ENCODE results near the gene OR1C1.

The OR1C1 gene

DNA sequence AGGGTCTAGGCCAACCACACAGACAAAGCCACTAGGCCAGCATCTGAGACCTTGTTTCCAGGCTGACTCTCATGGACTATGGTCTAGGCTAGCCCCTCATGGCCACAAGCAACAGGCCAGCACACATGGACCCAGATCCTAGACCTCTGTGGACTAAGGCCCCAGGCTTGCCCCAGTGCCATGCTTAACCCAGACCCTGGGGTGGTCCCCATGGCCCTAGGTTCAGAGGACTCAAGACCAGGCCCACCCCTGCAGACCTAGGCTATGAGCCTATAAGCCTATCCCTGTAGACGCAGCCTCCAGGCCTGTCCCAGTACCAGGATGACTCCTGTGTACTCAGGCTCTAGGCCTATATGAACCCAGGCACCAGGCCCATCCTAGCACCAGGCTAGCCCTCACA lies 10.5 kb downstream of the OR1C1 start:
- Histone ChIP-seq H2AK5ac (ENCODE audit: low read length, severe bottlenecking) (no peak overlapping the region), H3K9me3 (ENCODE audit: control insufficient read depth, low read length) (peaks cover 40% of the 10 kb centered on the region), H2BK12ac (ENCODE audit: low read length in 2 of 2) (no peak overlapping the region), H3K27me3 (ENCODE audit: control insufficient read depth in 1 of 2, insufficient read depth in 1 of 2, low read length in 2 of 2) (no peaks in the 10 kb centered on the region), H3K14ac (ENCODE audit: low read length in 2 of 2) (no peak overlapping the region), H4K8ac (ENCODE audit: low read length) (no peak overlapping the region), H2BK15ac (ENCODE audit: low read depth, poor library complexity, severe bottlenecking) (no peak overlapping the region), H3K4me1 (ENCODE audit: control insufficient read depth, insufficient read depth, low read depth, low read length) (no peaks in the 10 kb centered on the region), H3K9ac (ENCODE audit: low read length) (no peak overlapping the region), H2BK120ac (ENCODE audit: low read depth, low read length) (no peak overlapping the region), H3K18ac (ENCODE audit: low read depth in 1 of 2, low read length in 2 of 2) (no peak overlapping the region), H2AFZ (ENCODE audit: low read depth, low read length) (no peak overlapping the region), H3K36me3 (ENCODE audit: control insufficient read depth in 1 of 2, insufficient read depth in 2 of 2, low read depth in 1 of 2, low read length in 2 of 2) (no peaks in the 10 kb centered on the region), H3K4me3 (ENCODE audit: insufficient read depth in 1 of 2, low read depth in 1 of 2, low read length in 2 of 2) (no peak overlapping the region), H3K4ac (ENCODE audit: low read depth in 1 of 2, low read length in 2 of 2) (no peak overlapping the region), H4K91ac (ENCODE audit: low read length) (no peak overlapping the region), H3K79me1 (replicated peaks; ENCODE audit: low read length, poor library complexity, severe bottlenecking) (no peaks in the 10 kb centered on the region), H3K4me2 (ENCODE audit: low read length, poor library complexity, severe bottlenecking) (no peak overlapping the region), H3K27ac (ENCODE audit: low read length, poor library complexity, severe bottlenecking) (no peak overlapping the region), H3K23ac (ENCODE audit: low read length in 2 of 2) (no peak overlapping the region), H2BK5ac (ENCODE audit: low read depth, low read length, poor library complexity, severe bottlenecking) (no peak overlapping the region)
- WGBS: 69% methylated on average over 1 of the region's 1 CpG
- no peak for DNase-seq

DNA sequence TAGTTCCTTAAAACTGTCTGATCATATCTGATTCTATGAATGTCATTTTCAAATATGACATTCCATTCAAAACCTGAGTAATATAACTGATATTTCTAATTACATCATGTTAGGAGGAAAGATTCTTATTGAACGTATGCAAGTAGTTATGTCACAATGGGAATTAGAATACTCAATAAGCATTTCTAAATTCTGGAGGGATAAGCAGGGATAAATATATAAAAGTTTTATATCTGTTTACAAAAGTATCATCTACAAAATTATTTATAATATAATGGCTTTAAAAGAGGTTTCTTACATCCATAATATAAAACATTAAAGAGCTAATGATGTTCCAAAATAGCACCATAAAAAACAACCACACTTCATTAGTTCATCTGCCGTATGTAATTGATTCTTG lies 12.3 kb downstream of the OR1C1 start, which contains the start of gene OR14A2:
TSS of gene OR14A2 (minus strand) at position 101 of the 400 bp plus-strand sequence.
- no peak within 1 kb of the TSS for H2BK12ac ChIP-seq (ENCODE audit: low read length in 2 of 2)
- H3K36me3 ChIP-seq (ENCODE audit: control insufficient read depth in 1 of 2, insufficient read depth in 2 of 2, low read depth in 1 of 2, low read length in 2 of 2): no peaks in the 10 kb centered on the region
- no peak within 1 kb of the TSS for H3K9ac ChIP-seq (ENCODE audit: low read length)
- H3K9me3 ChIP-seq (ENCODE audit: control insufficient read depth, low read length): peaks cover 47% of the 10 kb centered on the region
- H3K4me1 ChIP-seq (ENCODE audit: control insufficient read depth, insufficient read depth, low read depth, low read length): peaks cover 2% of the 10 kb centered on the region
- peak within 1 kb of the TSS; percentile 79 for H3K27ac ChIP-seq (ENCODE audit: low read length, poor library complexity, severe bottlenecking)
- no peak within 1 kb of the TSS for H2BK120ac ChIP-seq (ENCODE audit: low read depth, low read length)
- H2AK5ac ChIP-seq (ENCODE audit: low read length, severe bottlenecking): no peak within 1 kb of the TSS
- no peak within 1 kb of the TSS for H3K23ac ChIP-seq (ENCODE audit: low read length in 2 of 2)
- no peaks in the 10 kb centered on the region for H3K27me3 ChIP-seq (ENCODE audit: control insufficient read depth in 1 of 2, insufficient read depth in 1 of 2, low read length in 2 of 2)
- H2BK5ac ChIP-seq (ENCODE audit: low read depth, low read length, poor library complexity, severe bottlenecking): no peak within 1 kb of the TSS
- H3K4ac ChIP-seq (ENCODE audit: low read depth in 1 of 2, low read length in 2 of 2): no peak within 1 kb of the TSS
- H3K14ac ChIP-seq (ENCODE audit: low read length in 2 of 2): no peak within 1 kb of the TSS
- no peak within 1 kb of the TSS for H2AFZ ChIP-seq (ENCODE audit: low read depth, low read length)
- no peak within 1 kb of the TSS for H4K8ac ChIP-seq (ENCODE audit: low read length)
- H3K4me3 ChIP-seq (ENCODE audit: insufficient read depth in 1 of 2, low read depth in 1 of 2, low read length in 2 of 2): no peak within 1 kb of the TSS
- H2BK15ac ChIP-seq (ENCODE audit: low read depth, poor library complexity, severe bottlenecking): no peak within 1 kb of the TSS
- H3K79me1 ChIP-seq (replicated peaks; ENCODE audit: low read length, poor library complexity, severe bottlenecking): no peaks in the 10 kb centered on the region
- DNase-seq: no peak
- no peak within 1 kb of the TSS for H3K18ac ChIP-seq (ENCODE audit: low read depth in 1 of 2, low read length in 2 of 2)
- no peak within 1 kb of the TSS for H3K4me2 ChIP-seq (ENCODE audit: low read length, poor library complexity, severe bottlenecking)
- no peak within 1 kb of the TSS for H4K91ac ChIP-seq (ENCODE audit: low read length)
- WGBS: 100% methylated on average over 1 of the region's 2 CpGs

DNA sequence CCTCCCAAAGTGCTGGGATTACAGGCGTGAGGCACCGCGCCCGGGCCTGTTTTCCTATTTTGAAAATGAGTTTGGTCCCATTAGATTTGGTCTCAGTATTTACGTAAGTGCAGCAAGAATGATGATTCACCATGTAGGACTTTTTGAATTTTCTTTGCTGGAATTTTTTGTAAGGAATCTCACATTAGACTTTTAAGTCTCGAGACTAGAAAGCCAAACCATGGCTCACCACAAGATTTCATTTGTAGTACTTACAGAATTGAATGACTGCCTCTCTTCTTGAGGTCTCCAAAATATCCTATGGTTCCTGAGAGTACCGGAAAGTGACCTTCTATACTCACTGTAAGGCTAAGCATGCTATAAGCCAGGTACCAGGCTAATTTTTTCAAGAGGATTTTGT lies 12.7 kb downstream of the OR1C1 start:
- Histone ChIP-seq H2BK12ac (ENCODE audit: low read length in 2 of 2) (no peak overlapping the region), H3K14ac (ENCODE audit: low read length in 2 of 2) (no peak overlapping the region), H2AFZ (ENCODE audit: low read depth, low read length) (no peak overlapping the region), H3K9me3 (ENCODE audit: control insufficient read depth, low read length) (peaks cover 47% of the 10 kb centered on the region), H3K4me3 (ENCODE audit: insufficient read depth in 1 of 2, low read depth in 1 of 2, low read length in 2 of 2) (no peak overlapping the region), H3K79me1 (replicated peaks; ENCODE audit: low read length, poor library complexity, severe bottlenecking) (no peaks in the 10 kb centered on the region), H3K18ac (ENCODE audit: low read depth in 1 of 2, low read length in 2 of 2) (no peak overlapping the region), H3K27me3 (ENCODE audit: control insufficient read depth in 1 of 2, insufficient read depth in 1 of 2, low read length in 2 of 2) (no peaks in the 10 kb centered on the region), H4K91ac (ENCODE audit: low read length) (no peak overlapping the region), H2AK5ac (ENCODE audit: low read length, severe bottlenecking) (no peak overlapping the region), H2BK120ac (ENCODE audit: low read depth, low read length) (no peak overlapping the region), H3K4me1 (ENCODE audit: control insufficient read depth, insufficient read depth, low read depth, low read length) (peaks cover 2% of the 10 kb centered on the region), H2BK5ac (ENCODE audit: low read depth, low read length, poor library complexity, severe bottlenecking) (no peak overlapping the region), H3K27ac (ENCODE audit: low read length, poor library complexity, severe bottlenecking) (peak overlapping the region; percentile 79), H4K8ac (ENCODE audit: low read length) (no peak overlapping the region), H3K23ac (ENCODE audit: low read length in 2 of 2) (no peak overlapping the region), H3K4ac (ENCODE audit: low read depth in 1 of 2, low read length in 2 of 2) (no peak overlapping the region), H3K4me2 (ENCODE audit: low read length, poor library complexity, severe bottlenecking) (no peak overlapping the region), H2BK15ac (ENCODE audit: low read depth, poor library complexity, severe bottlenecking) (no peak overlapping the region), H3K9ac (ENCODE audit: low read length) (no peak overlapping the region), H3K36me3 (ENCODE audit: control insufficient read depth in 1 of 2, insufficient read depth in 2 of 2, low read depth in 1 of 2, low read length in 2 of 2) (no peaks in the 10 kb centered on the region)
- peak; percentile 29 for DNase-seq
- WGBS: 49% methylated on average over 7 of the region's 7 CpGs

DNA sequence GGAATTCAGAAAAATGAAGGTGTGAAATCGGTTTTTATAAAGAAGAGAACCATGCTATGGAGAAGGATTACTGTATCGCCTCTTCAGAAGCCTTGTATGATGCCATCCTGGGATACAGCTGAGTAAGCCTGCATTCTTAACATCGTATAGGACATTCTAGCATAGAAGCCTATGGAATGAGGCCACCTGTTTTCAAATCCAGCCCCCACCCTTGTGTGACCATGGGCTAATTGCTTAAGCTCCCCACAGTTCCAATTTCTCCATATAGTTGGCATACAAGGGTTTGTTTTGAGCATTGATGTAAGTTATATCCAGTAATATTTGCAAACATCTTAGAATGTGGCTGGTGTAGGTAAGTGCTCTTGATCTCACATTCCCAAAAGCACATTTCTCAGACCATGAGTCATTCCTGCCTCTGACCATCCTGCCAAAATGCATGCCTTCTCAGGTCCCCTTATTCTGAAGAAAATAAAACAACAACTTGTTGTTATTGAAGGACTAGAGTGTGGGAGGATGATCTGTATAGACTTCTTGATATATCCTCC lies 13.9 kb downstream of the OR1C1 start:
- H2AK5ac ChIP-seq (ENCODE audit: low read length, severe bottlenecking): no peak overlapping the region
- no peak overlapping the region for H3K14ac ChIP-seq (ENCODE audit: low read length in 2 of 2)
- H3K9me3 ChIP-seq (ENCODE audit: control insufficient read depth, low read length): peaks cover 49% of the 10 kb centered on the region
- H2BK120ac ChIP-seq (ENCODE audit: low read depth, low read length): no peak overlapping the region
- H3K27me3 ChIP-seq (ENCODE audit: control insufficient read depth in 1 of 2, insufficient read depth in 1 of 2, low read length in 2 of 2): no peaks in the 10 kb centered on the region
- WGBS: 53% methylated on average over 3 of the region's 3 CpGs
- no peak for DNase-seq
- H3K27ac ChIP-seq (ENCODE audit: low read length, poor library complexity, severe bottlenecking): no peak overlapping the region
- H4K91ac ChIP-seq (ENCODE audit: low read length): no peak overlapping the region
- H3K79me1 ChIP-seq (replicated peaks; ENCODE audit: low read length, poor library complexity, severe bottlenecking): no peaks in the 10 kb centered on the region
- no peak overlapping the region for H3K4me2 ChIP-seq (ENCODE audit: low read length, poor library complexity, severe bottlenecking)
- no peaks in the 10 kb centered on the region for H3K36me3 ChIP-seq (ENCODE audit: control insufficient read depth in 1 of 2, insufficient read depth in 2 of 2, low read depth in 1 of 2, low read length in 2 of 2)
- no peak overlapping the region for H2BK5ac ChIP-seq (ENCODE audit: low read depth, low read length, poor library complexity, severe bottlenecking)
- no peak overlapping the region for H3K4me3 ChIP-seq (ENCODE audit: insufficient read depth in 1 of 2, low read depth in 1 of 2, low read length in 2 of 2)
- H2BK12ac ChIP-seq (ENCODE audit: low read length in 2 of 2): no peak overlapping the region
- no peak overlapping the region for H2AFZ ChIP-seq (ENCODE audit: low read depth, low read length)
- no peak overlapping the region for H4K8ac ChIP-seq (ENCODE audit: low read length)
- no peak overlapping the region for H3K4ac ChIP-seq (ENCODE audit: low read depth in 1 of 2, low read length in 2 of 2)
- no peak overlapping the region for H3K23ac ChIP-seq (ENCODE audit: low read length in 2 of 2)
- no peak overlapping the region for H3K9ac ChIP-seq (ENCODE audit: low read length)
- H3K4me1 ChIP-seq (ENCODE audit: control insufficient read depth, insufficient read depth, low read depth, low read length): peaks cover 2% of the 10 kb centered on the region
- H3K18ac ChIP-seq (ENCODE audit: low read depth in 1 of 2, low read length in 2 of 2): no peak overlapping the region
- H2BK15ac ChIP-seq (ENCODE audit: low read depth, poor library complexity, severe bottlenecking): no peak overlapping the region
